GM19395 (cell line): Measurements from ENCODE around the gene DIPK1B.
"Not testable (repeated sequence)": the region's sequence is repeated elsewhere in the genome, so short reads cannot be mapped to it uniquely, and the experiment has no call there.

Experiments used
- ATAC-seq: cut with Tn5 transposase; IDR thresholded peaks from one replicate; pipeline ENCODE4 v1.9.1; 2021; ENCODE audit warnings: mild to moderate bottlenecking, moderate library complexity; ENCODE audit not compliant: unreplicated experiment

Gene DIPK1B

GRCh38 chr9:136697821-136698526 lies 14.4 kb upstream of the DIPK1B start:
- ATAC-seq: no peak

- no peak for ATAC-seq
Measured at GRCh38 chr9:136698635-136699246, 13.6 kb upstream of the DIPK1B start.

- ATAC-seq: no peak
Measured at GRCh38 chr9:136700304-136700703, 12.1 kb upstream of the DIPK1B start.

GRCh38 chr9:136700959-136701667 lies 11.3 kb upstream of the DIPK1B start:
- peak; percentile 74 for ATAC-seq

GRCh38 chr9:136701668-136702053 lies 10.7 kb upstream of the DIPK1B start:
- no peak for ATAC-seq

GRCh38 chr9:136703276-136703860 lies 9.0 kb upstream of the DIPK1B start:
- no peak for ATAC-seq

GRCh38 chr9:136704741-136705140 lies 7.6 kb upstream of the DIPK1B start:
- not testable (repeated sequence) for ATAC-seq

- ATAC-seq: no peak
Measured at GRCh38 chr9:136705564-136705963, 6.8 kb upstream of the DIPK1B start.

- ATAC-seq: no peak
Measured at GRCh38 chr9:136707011-136707410, 5.4 kb upstream of the DIPK1B start.

- no peak for ATAC-seq
Measured at GRCh38 chr9:136707849-136708517, 4.4 kb upstream of the DIPK1B start.

GRCh38 chr9:136709454-136710109 lies 2.8 kb upstream of the DIPK1B start:
- no peak for ATAC-seq

GRCh38 chr9:136710543-136710942 lies 1.8 kb upstream of the DIPK1B start:
- no peak for ATAC-seq

- not testable (repeated sequence) for ATAC-seq
Measured at GRCh38 chr9:136711219-136711648, 1.1 kb upstream of the DIPK1B start.

- no peak for ATAC-seq
Measured at GRCh38 chr9:136712690-136713544, 545 bp downstream of the DIPK1B start.

- ATAC-seq: no peak
Measured at GRCh38 chr9:136713550-136713949, 1.2 kb downstream of the DIPK1B start.

- no peak for ATAC-seq
Measured at GRCh38 chr9:136714096-136714892, 1.9 kb downstream of the DIPK1B start.

- no peak for ATAC-seq
Measured at GRCh38 chr9:136714893-136715274, 2.5 kb downstream of the DIPK1B start.

GRCh38 chr9:136717399-136717798 lies 5.0 kb downstream of the DIPK1B start:
- no peak for ATAC-seq
